CD4-positive, alpha-beta T cell treated with Interleukin-4 for 1 hour (primary cell): ENCODE measurements around the gene SUCNR1.
"Not testable (repeated sequence)": the region's sequence is repeated elsewhere in the genome, so short reads cannot be mapped to it uniquely, and the experiment has no call there.

Experiments
- DNase-seq, 2 donors: peaks; one replicate each; pipeline ENCODE4 v3.0.0-alpha.2; 2020 to 2022

The SUCNR1 gene

GRCh38 chr3:151874079-151874478 lies 636 bp downstream of the SUCNR1 start:
- not testable (repeated sequence) for DNase-seq

- DNase-seq, result no peak
Observed at GRCh38 chr3:151875759-151876158, 2.3 kb downstream of the SUCNR1 start.

GRCh38 chr3:151877269-151877668 lies 3.8 kb downstream of the SUCNR1 start:
- no peak for DNase-seq

DNA sequence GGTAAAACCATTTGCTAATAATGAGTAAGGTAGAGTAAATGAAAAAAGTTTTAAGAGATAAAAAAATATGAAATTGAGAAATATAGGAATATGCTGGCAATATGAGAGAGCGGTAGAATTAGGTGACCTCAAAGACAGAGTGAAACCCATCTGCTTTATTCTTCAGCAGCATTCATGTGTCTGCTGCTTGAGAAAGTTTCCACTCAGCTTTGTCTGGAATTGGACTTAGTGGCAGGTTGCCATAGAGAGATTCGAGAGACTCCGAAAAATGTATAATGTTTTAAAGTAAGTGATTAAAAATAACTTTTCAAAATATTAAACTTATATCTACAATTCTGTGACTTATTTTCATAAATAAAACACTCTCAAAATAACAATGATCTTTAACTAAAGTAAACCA lies 5.0 kb downstream of the SUCNR1 start:
- no peak for DNase-seq

DNA sequence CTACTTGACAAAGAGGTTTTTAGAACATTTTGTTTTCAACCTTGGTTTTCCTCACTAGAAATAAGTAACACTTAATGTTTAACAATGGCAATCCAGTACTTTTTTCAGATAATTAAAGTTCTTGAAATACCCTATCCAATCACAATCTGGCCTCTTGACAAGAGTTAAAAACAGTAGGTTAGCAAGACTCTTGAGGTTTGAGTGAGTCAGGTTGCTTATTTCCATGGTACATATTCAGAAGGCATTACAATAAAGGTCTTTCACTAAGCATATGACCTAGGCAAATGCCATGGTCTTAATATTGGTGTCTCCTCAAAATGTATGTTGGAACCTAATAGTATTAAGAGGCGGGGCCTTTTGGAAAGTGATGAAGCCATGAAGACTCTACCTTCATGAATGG lies 5.6 kb downstream of the SUCNR1 start:
- no peak for DNase-seq

DNA sequence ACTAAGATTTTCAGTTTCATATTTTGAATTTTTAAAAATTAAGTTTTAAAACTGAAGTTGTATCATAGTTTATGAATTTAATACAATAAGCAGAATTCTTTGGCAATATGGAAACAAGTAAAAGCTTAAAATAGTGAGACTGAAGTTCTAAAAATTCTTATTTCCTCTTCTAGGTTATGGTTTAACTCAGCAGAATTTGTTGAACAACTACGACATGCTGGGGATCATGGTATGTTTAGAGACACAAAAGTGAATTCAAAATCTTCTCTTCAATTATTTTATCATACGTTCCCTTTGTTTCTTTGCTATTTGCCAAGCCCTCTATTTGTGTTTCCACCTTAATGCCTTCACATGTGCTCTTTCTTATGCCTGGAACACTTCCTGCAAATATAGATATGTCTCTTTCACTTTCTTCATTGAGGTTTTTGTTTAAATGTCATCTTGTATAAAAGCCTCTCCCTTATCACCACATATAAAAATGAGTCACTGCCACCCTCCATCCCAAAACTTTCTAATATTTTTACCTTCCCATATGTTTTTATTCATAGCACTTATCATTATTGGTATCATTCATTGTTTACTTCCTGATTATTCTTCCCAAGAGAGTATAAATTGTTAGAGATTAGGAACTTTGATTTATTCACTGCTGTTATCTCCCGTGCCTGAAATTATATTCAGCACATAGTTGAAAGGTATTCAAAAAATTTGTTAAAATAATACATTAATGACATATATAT lies 6.4 kb downstream of the SUCNR1 start:
- DNase-seq, result no peak

DNA sequence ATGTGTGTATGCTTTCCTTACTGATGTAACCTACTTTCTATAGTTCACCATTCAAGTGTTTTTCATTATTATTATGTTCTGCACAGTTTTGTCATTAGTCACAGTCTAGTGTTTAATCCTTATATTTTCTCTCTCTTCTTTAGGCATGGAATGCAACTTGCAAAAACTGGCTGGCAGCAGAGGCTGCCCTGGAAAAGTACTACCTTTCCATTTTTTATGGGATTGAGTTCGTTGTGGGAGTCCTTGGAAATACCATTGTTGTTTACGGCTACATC lies 6.9 kb downstream of the SUCNR1 start:
- no peak for DNase-seq

GRCh38 chr3:151881137-151881536 lies 7.7 kb downstream of the SUCNR1 start:
- no peak for DNase-seq

GRCh38 chr3:151885397-151885796 lies 12.0 kb downstream of the SUCNR1 start:
- not testable (repeated sequence) for DNase-seq

DNA sequence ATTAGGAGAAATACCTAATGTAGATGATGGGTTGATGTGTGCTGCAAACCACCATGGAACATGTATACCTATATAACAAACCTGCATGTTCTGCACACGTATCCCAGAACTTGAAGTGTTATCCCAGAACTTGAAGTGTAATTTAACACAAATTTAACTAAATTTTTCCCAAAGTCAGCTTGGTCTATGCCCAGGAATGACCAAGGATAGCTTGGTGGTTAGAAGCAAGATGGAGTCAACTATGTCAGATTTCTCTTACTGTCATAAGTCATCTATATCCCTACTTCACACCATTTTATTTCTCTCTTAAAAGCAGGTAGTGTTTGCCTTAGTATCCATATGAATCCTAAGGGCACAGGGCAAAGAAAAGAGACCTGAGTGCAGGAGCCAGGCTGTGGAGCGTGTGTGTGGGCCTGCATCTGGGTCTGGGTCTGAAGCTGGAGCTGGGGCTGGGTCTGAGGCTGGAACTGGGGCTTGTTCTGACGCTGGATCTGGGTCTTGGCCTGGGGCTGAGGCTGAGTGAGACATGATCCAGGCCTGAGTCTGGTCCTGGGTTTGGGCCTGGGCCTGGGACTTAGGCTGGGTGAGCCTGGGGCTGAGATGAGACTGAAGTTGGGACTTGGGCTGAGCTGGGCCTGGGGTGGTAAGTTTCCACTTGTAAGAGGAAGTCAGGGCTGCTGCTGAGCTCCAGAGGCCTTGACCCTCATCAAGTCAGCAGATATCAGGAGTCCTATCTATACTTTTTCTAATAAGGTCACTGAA lies 14.2 kb downstream of the SUCNR1 start:
- not testable (repeated sequence) for DNase-seq

DNA sequence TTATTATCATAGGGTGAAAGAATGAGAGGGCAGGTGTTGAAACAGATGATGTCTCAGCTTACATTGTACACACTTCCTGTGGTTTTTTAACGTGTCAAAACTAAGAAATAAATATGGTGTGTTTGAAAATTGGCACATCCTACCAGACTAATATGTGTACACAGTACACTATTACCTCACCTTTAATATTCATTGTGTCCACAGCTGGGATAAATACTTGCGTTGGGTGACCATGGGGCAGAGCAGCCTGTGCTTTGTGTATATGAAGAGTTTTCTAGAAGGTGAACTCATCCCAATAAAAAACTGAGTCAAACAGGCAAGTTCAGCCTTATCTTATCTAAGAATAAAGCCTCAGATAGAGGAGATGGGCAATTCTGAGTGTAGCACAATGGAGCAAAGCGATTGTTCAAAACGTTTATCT lies 17.3 kb downstream of the SUCNR1 start:
- DNase-seq, result peak in 1 of 2 donors; percentile 18

- DNase-seq, result no peak
Observed at GRCh38 chr3:151891721-151892120, 18.3 kb downstream of the SUCNR1 start.

DNA sequence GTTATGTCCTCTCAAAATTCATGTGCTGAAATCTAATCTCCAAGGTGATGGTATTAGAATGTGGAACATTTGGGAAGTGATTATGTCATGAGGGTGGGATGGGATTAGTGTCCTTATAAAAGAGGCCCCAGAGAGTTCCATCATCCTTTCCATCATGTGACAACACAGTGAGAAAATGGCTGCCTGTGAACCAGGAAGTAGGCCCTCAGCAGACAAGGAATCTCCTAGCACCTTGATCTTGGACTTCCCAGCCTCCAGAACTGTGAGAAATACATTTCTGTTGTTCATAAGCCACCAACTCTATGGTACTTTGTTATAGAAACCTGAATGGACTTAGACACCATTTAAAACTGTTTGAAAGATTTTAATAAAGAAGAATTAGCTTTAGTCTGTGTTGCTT lies 20.8 kb downstream of the SUCNR1 start:
- no peak for DNase-seq

- DNase-seq, result peak in 1 of 2 donors; percentile 19
Observed at GRCh38 chr3:151895478-151896241, 22.2 kb downstream of the SUCNR1 start.

DNA sequence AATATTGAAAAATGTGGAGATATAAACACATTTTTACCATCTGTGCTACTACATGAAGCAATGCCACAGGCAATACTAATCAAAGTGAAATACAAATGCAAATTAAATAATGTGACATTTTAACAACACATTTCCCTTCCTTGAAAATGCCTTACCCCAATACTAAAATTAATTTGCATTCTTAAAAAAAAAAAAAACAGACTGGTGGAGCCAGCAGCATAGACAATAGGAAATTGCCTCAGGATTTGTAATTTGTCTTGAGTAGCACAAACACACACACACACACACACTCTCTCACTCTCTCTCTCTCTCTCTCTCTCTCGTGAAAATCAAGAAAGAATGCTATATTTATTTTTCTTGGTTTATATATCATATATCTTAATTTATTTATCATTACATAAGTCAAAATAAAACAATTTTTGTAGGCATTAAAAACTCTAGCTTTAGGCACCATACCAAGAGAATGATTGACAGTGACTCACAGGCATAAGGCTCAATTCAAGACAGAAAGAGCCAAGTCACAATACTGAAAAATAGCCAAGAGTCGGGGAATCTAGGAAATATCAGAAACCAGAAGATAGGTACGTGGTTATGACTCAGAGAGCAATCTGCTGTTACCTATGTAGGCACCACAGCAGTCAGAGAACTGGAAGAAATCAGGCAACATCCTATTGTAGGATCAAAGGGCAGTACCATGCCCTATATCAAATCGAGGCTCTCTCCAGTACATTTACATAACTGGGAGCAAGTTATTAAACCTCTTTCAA lies 23.0 kb downstream of the SUCNR1 start:
- no peak for DNase-seq

DNA sequence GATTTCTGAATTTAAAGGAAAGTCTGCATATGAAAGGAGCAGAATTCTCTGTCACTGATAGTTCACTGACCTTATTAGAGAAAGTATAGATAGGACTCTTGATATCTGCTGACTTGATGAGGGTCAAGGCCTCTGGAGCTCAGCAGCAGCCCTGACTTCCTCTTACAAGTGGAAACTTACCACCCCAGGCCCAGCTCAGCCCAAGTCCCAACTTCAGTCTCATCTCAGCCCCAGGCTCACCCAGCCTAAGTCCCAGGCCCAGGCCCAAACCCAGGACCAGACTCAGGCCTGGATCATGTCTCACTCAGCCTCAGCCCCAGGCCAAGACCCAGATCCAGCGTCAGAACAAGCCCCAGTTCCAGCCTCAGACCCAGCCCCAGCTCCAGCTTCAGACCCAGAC lies 24.7 kb downstream of the SUCNR1 start:
- DNase-seq, result not testable (repeated sequence)

DNA sequence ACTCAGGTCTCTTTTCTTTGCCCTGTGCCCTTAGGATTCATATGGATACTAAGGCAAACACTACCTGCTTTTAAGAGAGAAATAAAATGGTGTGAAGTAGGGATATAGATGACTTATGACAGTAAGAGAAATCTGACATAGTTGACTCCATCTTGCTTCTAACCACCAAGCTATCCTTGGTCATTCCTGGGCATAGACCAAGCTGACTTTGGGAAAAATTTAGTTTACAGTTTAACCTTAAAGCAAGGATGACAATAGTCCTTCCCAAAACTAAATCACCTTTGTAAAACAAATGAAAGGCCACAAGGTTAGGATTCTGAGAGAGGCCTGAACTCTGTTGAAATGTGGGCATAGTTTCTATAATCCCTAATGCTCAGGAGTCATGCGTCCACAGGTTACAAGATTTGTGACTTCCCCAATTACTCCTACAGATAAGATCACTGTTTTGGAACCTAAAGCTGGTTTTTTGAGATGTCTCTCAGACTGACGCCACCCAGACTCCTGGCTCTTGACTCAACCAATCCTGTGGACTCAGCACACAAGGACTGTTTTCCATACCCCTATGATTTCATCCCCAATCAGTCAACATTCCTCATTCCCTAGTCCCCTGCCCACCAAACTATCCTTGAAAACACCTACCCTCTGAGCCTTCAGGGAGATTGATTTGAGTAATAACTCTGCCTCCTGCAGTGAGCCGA lies 25.3 kb downstream of the SUCNR1 start:
- not testable (repeated sequence) for DNase-seq

DNA sequence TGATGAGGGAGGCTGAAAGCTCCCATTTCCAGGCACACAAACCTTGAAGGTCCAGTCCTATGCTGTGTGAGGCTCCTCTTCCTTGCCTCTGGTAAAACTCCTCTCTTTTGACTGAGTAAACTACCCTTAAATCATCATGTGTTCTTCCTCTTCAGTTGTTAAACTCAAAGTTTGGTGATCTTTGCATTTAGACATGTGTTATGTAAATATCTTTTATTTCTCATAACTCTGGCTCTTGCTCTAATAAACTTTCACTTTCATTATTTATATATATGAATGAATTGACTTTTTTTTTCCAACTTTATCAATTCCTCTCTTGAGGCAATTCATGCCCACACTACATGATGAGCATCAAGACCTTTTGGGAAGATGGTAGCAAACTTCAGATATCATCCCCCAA lies 26.6 kb downstream of the SUCNR1 start:
- no peak for DNase-seq

DNA sequence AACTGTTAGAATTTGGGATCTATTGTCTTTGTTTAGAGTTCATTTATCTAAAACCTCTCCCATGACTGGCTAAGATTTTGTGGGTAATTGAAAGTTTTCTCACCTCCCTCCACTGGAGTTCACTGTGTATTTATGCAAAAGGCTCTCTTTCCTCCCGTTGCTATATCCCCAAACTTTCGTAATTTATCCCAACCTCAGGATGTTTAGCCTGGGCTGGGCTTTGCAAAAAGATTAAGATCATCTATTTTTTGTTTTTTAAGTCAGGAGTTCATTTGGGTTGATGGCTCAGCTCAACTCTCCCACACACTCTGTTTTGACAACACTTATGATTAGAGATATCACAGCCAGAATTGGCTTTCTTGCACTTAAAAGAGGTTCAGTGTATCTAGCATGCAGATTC lies 27.0 kb downstream of the SUCNR1 start:
- no peak for DNase-seq

DNA sequence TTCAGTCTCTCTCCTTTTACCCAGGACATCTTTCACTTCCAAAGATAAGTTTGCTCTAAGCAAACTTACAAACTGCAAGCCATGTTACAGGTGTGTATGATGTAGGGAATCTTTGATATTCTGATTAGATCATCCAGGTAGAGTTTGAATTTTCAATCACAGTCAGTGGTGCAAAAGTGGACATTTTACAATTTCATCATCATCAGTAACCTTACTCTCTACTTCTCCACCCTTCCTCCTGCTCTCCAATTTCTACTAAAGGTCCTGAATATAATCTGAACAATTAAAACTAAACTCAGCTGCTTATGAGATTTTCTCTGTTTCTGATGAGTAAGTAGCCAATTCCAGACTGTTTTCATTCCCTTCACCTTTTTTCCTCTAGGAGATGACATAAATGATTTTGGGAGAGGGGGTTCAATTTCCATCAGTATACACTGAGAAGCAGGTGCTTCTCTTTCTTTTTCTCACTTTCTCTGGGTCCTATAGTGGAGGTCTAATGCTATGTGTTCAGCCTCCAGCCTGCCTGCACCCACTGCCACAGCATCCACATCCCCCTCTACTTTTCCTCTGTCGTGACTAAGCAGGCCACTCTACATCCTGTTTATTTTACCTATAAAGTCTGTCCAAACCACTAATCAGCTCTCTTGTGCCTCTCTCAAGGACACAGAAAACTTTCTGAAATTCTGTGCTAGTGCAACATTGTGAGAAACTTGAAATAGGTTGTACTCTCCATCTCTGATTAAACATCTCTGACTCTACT lies 27.6 kb downstream of the SUCNR1 start:
- no peak for DNase-seq

DNA sequence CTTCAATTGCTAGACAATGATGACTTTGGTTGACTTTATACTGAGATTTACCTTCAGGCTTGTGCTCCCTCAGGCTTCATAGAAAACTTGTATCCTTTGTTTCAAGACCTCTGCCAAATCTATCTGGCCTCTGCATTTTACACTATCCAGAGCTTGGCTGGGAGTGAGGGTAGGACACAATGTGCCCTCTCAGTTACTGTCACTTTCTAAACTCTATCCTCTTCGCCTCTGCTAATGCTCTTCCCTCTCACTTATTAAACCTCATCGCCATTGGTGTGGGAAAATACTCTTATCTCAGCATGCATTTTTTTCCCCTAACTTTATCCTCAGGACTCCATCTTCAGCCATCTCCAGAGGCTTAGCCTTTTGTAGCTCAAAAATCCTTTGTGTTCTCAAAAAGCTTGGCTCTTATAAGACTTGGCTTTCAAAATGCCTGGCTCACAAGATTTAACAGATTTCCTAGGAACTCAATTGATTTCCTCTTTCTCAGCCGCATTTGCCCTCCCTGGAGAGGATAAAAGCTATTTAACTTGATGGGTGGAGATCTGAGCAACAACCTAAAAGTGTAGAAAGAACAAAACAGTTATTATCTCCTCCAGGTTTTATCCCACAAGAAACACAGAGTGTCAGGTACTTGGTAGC lies 28.3 kb downstream of the SUCNR1 start:
- no peak for DNase-seq
